ENCODE measurements around the gene BACH2. TPM values are rescaled to one million over a fixed set of nuclear protein-coding genes. Genes with fewer than 3 reads are reported as not detected.
A peak's percentile ranks its signal among the peaks of the same experiment; 100 is the strongest.
"Not testable (repeated sequence)": the region's sequence is repeated elsewhere in the genome, so short reads cannot be mapped to it uniquely, and the experiment has no call there.

BACH2 gene
- total RNA-seq, 1 donor: 13.2 TPM

DNA sequence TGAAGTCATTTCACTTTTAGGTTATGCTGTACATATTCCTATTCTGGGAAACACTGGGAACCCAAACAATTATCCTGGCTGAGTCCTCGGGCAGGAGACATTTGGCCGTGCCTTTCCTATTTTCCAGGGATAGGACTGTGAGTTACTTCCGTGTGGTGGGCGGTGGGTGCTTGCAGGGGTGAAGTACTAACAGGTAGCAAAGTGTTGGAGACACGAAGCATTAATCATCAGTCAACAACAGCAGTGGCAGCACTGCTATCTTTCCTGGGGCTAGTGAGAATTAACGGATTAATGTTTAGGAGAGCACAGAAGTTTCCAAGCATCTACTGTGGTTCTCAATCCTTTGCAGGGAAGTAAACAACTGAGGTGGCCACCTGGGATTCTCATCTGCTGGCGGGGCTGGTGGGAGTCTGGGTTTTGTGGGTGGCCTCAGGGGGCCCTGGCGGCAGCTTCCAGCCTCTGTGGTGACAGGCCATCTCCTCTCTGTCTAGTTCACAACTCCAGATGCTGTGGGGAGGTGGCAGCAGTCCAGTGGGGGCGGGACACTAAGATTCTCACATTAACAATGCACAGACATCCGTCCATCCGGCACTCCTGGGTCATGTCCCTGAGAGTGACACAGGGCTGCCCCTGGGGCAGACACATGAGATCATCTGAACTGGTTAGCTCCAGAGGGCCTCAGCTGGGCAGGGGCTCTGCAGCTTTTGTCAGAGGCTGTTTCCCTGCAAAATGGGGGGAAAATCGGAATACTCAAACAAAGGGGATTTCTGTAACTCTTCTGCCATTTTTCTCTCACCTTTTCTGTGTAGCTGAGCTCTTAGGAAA is 311.5 kb downstream of the BACH2 start:
- DNase-seq (ENCODE audit: low read depth in 2 of 3, low spot score in 2 of 3): peak in 1 of 3 donors; percentile 27

GRCh38 chr6:89980353-89980752 is 316.3 kb downstream of the BACH2 start:
- no peak for DNase-seq (ENCODE audit: low read depth in 2 of 3, low spot score in 2 of 3)

- DNase-seq (ENCODE audit: low read depth in 2 of 3, low spot score in 2 of 3): no peak
Measured at GRCh38 chr6:89979481-89980119, 317.0 kb downstream of the BACH2 start.

GRCh38 chr6:89978749-89979145 is 317.9 kb downstream of the BACH2 start:
- no peak for DNase-seq (ENCODE audit: low read depth in 2 of 3, low spot score in 2 of 3)

- no peak for DNase-seq (ENCODE audit: low read depth in 2 of 3, low spot score in 2 of 3)
Measured at GRCh38 chr6:89977808-89978748, 318.6 kb downstream of the BACH2 start.

GRCh38 chr6:89976694-89977020 is 320.0 kb downstream of the BACH2 start:
- DNase-seq (ENCODE audit: low read depth in 2 of 3, low spot score in 2 of 3): no peak

GRCh38 chr6:89975991-89976693 is 320.5 kb downstream of the BACH2 start:
- no peak for DNase-seq (ENCODE audit: low read depth in 2 of 3, low spot score in 2 of 3)

DNA sequence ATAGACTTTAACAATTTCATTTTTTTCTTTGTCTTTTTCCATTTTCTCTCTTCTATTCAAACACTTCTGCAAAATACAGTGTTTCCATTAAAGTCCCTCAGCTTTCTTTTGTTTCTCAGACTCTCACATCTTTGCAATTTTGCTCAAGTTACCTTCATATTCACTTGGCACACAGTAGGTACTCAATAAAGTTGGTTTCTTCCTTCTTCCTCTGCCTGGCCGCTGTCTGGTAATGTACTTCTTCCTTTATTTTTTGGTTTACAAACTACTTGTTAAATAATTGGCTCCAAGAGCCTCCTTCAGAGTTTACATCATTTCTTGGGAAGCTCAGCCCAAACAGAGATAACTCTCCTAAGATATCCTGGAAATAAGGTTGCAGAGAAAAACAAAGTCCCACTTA is 321.3 kb downstream of the BACH2 start:
- no peak for DNase-seq (ENCODE audit: low read depth in 2 of 3, low spot score in 2 of 3)

GRCh38 chr6:89974834-89975233 is 321.8 kb downstream of the BACH2 start:
- DNase-seq (ENCODE audit: low read depth in 2 of 3, low spot score in 2 of 3): no peak

- DNase-seq (ENCODE audit: low read depth in 2 of 3, low spot score in 2 of 3): no peak
Measured at GRCh38 chr6:89972025-89972381, 324.6 kb downstream of the BACH2 start.

DNA sequence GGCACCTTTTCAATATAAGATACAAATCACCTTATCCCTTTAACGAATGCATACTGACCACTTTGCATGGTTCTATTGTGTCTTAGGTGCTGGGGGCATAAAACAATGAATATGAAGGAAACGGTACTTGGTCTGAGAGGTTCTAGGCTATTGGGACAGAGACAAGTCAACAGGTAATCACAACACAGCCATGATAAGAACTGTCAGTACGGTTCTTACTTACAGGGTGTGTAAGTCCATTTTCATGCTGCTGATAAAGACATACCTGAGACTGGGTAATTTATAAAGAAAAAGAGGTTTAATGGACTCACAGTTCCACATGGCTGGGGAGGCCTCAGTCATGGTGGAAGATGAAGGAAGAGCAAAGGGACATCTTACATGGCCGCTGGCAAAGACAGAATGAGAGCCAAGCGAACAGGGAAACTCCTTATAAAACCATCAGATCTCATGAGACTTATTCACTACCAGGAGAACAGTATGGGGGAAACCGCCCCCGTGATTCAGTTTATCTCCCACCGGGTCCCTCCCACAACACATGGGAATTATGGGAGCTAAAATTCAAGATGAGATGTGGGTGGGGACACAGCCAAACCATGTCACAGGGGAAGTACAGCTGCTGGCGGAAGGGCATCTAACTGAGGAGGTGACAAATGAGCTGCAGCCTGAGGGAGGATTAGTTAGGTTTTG is 325.2 kb downstream of the BACH2 start:
- not testable (repeated sequence) for DNase-seq (ENCODE audit: low read depth in 2 of 3, low spot score in 2 of 3)

DNA sequence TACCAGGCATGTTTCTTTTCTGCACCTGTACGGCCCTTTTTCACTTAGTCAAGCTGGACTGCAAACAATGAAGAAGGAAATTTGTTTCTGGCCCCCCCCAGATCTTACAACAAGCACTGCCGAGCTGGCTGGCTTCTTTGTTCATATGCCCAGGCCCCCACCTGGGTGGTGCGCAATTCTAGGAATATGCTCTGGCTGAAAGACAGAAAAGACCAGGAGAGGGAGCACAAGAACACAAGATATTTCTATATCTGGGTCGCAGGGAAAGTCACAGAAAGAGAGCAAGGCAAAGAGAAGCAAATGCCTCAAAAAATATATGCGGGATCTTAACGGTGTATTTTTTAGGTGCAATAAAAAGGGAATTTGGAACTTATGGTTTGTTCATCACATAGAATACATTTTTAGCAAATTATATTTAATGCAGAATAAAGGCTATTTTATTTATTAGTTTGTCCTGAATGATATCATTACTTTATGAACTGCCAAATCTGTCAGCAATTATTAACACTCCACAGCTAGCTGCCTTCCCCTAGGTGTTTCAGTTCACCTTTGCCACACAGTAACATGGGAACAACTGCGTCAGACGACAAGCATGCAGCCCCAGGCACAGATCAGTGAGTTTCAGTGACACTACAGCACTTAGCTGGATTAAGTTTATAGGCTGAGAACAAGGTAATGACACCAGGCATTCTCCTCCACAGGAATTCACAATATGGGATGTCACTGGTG is 325.9 kb downstream of the BACH2 start:
- peak in 2 of 3 donors; percentile 59 to 76 for DNase-seq (ENCODE audit: low read depth in 2 of 3, low spot score in 2 of 3)

GRCh38 chr6:89970072-89970471 is 326.6 kb downstream of the BACH2 start:
- no peak for DNase-seq (ENCODE audit: low read depth in 2 of 3, low spot score in 2 of 3)

- DNase-seq (ENCODE audit: low read depth in 2 of 3, low spot score in 2 of 3): no peak
Measured at GRCh38 chr6:89966913-89967312, 329.7 kb downstream of the BACH2 start.

- DNase-seq (ENCODE audit: low read depth in 2 of 3, low spot score in 2 of 3): no peak
Measured at GRCh38 chr6:89966228-89966544, 330.5 kb downstream of the BACH2 start.

- DNase-seq (ENCODE audit: low read depth in 2 of 3, low spot score in 2 of 3): no peak
Measured at GRCh38 chr6:89965441-89966227, 331.0 kb downstream of the BACH2 start.

DNA sequence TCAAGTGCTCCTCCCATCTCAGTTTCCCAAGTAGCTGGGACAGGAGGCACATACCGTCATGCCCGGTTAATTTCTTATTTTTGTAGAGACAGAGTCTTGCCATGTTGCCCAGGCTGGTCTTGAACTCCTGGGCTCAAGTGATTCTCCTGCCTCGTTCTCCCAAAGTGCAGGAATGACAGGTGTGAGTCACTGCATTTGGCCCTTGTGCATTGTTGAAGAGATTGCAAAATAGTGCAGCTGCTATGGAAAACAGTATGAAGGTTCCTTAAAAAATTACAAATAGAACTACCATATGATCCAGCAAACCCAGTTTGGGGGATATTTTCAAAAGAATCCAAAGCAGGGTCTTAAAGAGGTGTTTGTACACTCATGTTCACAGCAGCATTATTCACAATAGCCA is 333.3 kb downstream of the BACH2 start:
- no peak for DNase-seq (ENCODE audit: low read depth in 2 of 3, low spot score in 2 of 3)

DNA sequence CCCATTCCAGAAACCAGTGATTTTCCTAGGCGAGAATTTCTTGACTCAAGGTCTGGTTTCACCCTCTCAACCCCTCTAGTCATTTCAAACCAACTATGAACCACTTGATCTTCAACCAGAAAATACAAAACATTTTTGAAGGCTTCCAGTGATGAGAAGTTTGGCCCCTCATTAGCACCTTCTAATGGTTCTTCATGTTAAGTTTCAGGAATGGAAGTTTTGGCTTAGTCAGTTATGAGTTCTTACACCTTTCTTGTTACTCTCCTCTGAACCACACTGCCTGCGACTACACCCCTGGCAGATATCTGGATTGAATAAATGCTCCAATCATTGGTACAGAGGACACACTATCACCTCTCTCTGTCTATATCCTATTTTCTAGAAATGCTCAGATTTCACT is 335.2 kb downstream of the BACH2 start:
- no peak for DNase-seq (ENCODE audit: low read depth in 2 of 3, low spot score in 2 of 3)

GRCh38 chr6:89959883-89960282 is 336.8 kb downstream of the BACH2 start:
- no peak for DNase-seq (ENCODE audit: low read depth in 2 of 3, low spot score in 2 of 3)
